HepG2 (cell line): ENCODE results near the gene EIF4G2. TPM values are rescaled to one million over a fixed set of nuclear protein-coding genes. Genes with fewer than 3 reads are reported as not detected.

Experiments used
- ARID3A ChIP-seq: IDR thresholded peaks from 2 replicates; pipeline ENCODE4 v1.6.1; 2012; ENCODE audit warnings: low read depth, low read length, improper control_type of control experiment
- ASH2L ChIP-seq: fragments of 300-600, 200-600 bp; sonication (generic); IDR thresholded peaks from 2 replicates; pipeline ENCODE4 v1.7.0; 2017; ENCODE audit warnings: low read depth, mild to moderate bottlenecking, moderate library complexity, mixed read lengths, low read length; ENCODE audit not compliant: insufficient read length
- ATF2 ChIP-seq: sonication (generic); formaldehyde crosslinking; IDR thresholded peaks from 2 replicates; pipeline ENCODE4 v1.4.0; 2020; ENCODE audit warnings: missing genetic modification reagents
- CREBL2 ChIP-seq: sonication (generic); formaldehyde crosslinking; IDR thresholded peaks from 2 replicates; pipeline ENCODE4 v1.8.1; 2023; ENCODE audit warnings: missing genetic modification reagents, mild to moderate bottlenecking, borderline replicate concordance
- FUBP1 ChIP-seq: sonication (generic); formaldehyde crosslinking; IDR thresholded peaks from 2 replicates; pipeline ENCODE4 v1.5.1; 2020; ENCODE audit warnings: missing genetic modification reagents, mild to moderate bottlenecking, borderline replicate concordance
- GLI4 ChIP-seq: sonication (generic); formaldehyde crosslinking; IDR thresholded peaks from 2 replicates; pipeline ENCODE4 v1.5.1; 2020; ENCODE audit warnings: missing genetic modification reagents, mild to moderate bottlenecking, moderate library complexity, borderline replicate concordance
- MATR3 ChIP-seq: sonication (generic); formaldehyde crosslinking; IDR thresholded peaks from 2 replicates; pipeline ENCODE4 v1.4.0; 2020; ENCODE audit warnings: missing genetic modification reagents
- MEIS2 ChIP-seq: sonication (generic); formaldehyde crosslinking; IDR thresholded peaks from 2 replicates; pipeline ENCODE4 v1.9.0; 2021; ENCODE audit warnings: mild to moderate bottlenecking, missing genetic modification reagents
- POLR2AphosphoS5 ChIP-seq: IDR thresholded peaks from 2 replicates; pipeline ENCODE4 v1.6.1; 2012; ENCODE audit warnings: low read depth, low read length
- SAP130 ChIP-seq: IDR thresholded peaks from 2 replicates; pipeline ENCODE4 v1.6.1; 2016; ENCODE audit warnings: low read depth
- STAG1 ChIP-seq: sonication (generic); formaldehyde crosslinking; IDR thresholded peaks from 2 replicates; pipeline ENCODE4 v1.4.0; 2020; ENCODE audit warnings: missing genetic modification reagents
- ZBTB37 ChIP-seq: sonication (generic); formaldehyde crosslinking; IDR thresholded peaks from 2 replicates; pipeline ENCODE4 v1.4.0; 2020; ENCODE audit warnings: mild to moderate bottlenecking, missing genetic modification reagents
- ZBTB38 ChIP-seq: sonication (generic); formaldehyde crosslinking; IDR thresholded peaks from 2 replicates; pipeline ENCODE4 v1.5.1; 2020; ENCODE audit warnings: mild to moderate bottlenecking, missing genetic modification reagents
- ZBTB7A ChIP-seq: sonication (generic); formaldehyde crosslinking; IDR thresholded peaks from 2 replicates; pipeline ENCODE4 v1.8.0; 2022; ENCODE audit warnings: mild to moderate bottlenecking, missing genetic modification reagents
- ZC3H13 ChIP-seq: sonication (generic); formaldehyde crosslinking; IDR thresholded peaks from 2 replicates; pipeline ENCODE4 v1.8.1; 2023; ENCODE audit warnings: mild to moderate bottlenecking, missing genetic modification reagents, moderate library complexity
- ZFP36 ChIP-seq: fragments of 150-350 bp; IDR thresholded peaks from 2 replicates; pipeline ENCODE4 v1.6.1; 2018; ENCODE audit warnings: borderline replicate concordance, low read length, low read depth; ENCODE audit not compliant: partially characterized antibody
- ZNF367 ChIP-seq: sonication (generic); formaldehyde crosslinking; IDR thresholded peaks from 2 replicates; pipeline ENCODE4 v1.4.0; 2020; ENCODE audit warnings: missing genetic modification reagents, borderline replicate concordance
- ZNF780A ChIP-seq: sonication (generic); formaldehyde crosslinking; IDR thresholded peaks from 2 replicates; pipeline ENCODE4 v1.8.0; 2022; ENCODE audit warnings: mild to moderate bottlenecking, missing genetic modification reagents, moderate library complexity
- ZNF891 ChIP-seq: sonication (generic); formaldehyde crosslinking; IDR thresholded peaks from 2 replicates; pipeline ENCODE4 v1.5.0; 2020; ENCODE audit warnings: mild to moderate bottlenecking, missing genetic modification reagents
- polyA plus RNA-seq, 8 experiments: library from polyadenylated mRNA; depleted of rRNA in 3 of 8; stranded (reverse) in 7 of 8; unstranded in 1 of 8; fragments of >200 nt; fragmentation: Illumina TruSeq in 4 of 8; extraction: Trizol in 4 of 8; gene quantifications; 2 replicates each; pipeline versions ENCODE4 v1.2.1 to v1.2.3, GENCODE V29; 2011 to 2016; ENCODE audit warnings: low read depth in 4 of 8, missing spikeins in 1 of 8, mixed read lengths in 1 of 8; ENCODE audit not compliant: insufficient read depth in 1 of 8
- total RNA-seq, 5 experiments: library from RNA; depleted of rRNA; stranded (reverse); fragments of >200 nt; fragmentation: Illumina TruSeq; extraction: Trizol; gene quantifications; 2 replicates each; pipeline ENCODE4 v1.2.3, GENCODE V29; 2016; ENCODE audit warnings: low read depth in 1 of 5

The EIF4G2 gene
- total and polyA plus RNA-seq, 2 of the 13 experiments (the other 11 are each of a cell fraction or from before 2014, with no cell fraction given): 362 to 546 TPM

GRCh38 chr11:10807493-10808234, 1.1 kb downstream of the EIF4G2 start (continued):
- TF ChIP-seq ZBTB37 (CRISPR knock-in tag): no peak
- no peak for TF ChIP-seq ZNF367 (CRISPR knock-in tag)
- no peak for TF ChIP-seq ZNF780A (CRISPR knock-in tag)
- TF ChIP-seq ZBTB7A (CRISPR knock-in tag): no peak
- TF ChIP-seq ARID3A: no peak
- peak; percentile 21 for TF ChIP-seq ASH2L
- TF ChIP-seq ZC3H13 (CRISPR knock-in tag): no peak; the same call in 1 of the 2 replicates
- no peak for TF ChIP-seq ZNF891
- TF ChIP-seq STAG1 (CRISPR knock-in tag): no peak
- TF ChIP-seq ATF2 (CRISPR knock-in tag): no peak
- no peak for TF ChIP-seq CREBL2 (CRISPR knock-in tag)
- TF ChIP-seq ZBTB38: no peak
- no peak for TF ChIP-seq GLI4 (CRISPR knock-in tag)
- TF ChIP-seq ZFP36: no peak
- TF ChIP-seq POLR2AphosphoS5: no peak
- TF ChIP-seq SAP130 (CRISPR knock-in tag): peak; percentile 28
- no peak for TF ChIP-seq FUBP1 (CRISPR knock-in tag)
- TF ChIP-seq MEIS2 (CRISPR knock-in tag): no peak
- TF ChIP-seq MATR3 (CRISPR knock-in tag): no peak
